Fibroblast of the conjunctiva (primary cell): ENCODE measurements around the gene INS.

Experiments used
- DNase-seq: peaks from one replicate; pipeline ENCODE4 v3.0.0-alpha.2; 2010; ENCODE audit warnings: low read depth

INS gene

GRCh38 chr11:2164861-2165555, 4.0 kb upstream of the INS start:
- no peak for DNase-seq

- no peak for DNase-seq
Measured at GRCh38 chr11:2164081-2164480, 3.1 kb upstream of the INS start.

- no peak for DNase-seq
Measured at GRCh38 chr11:2163428-2163978, 2.5 kb upstream of the INS start.

GRCh38 chr11:2159536-2160413, 1.2 kb downstream of the INS start:
- no peak for DNase-seq

- no peak for DNase-seq
Measured at GRCh38 chr11:2158966-2159365, 2.0 kb downstream of the INS start.

- no peak for DNase-seq
Measured at GRCh38 chr11:2158296-2158737, 2.7 kb downstream of the INS start.

- no peak for DNase-seq
Measured at GRCh38 chr11:2157294-2158040, 3.5 kb downstream of the INS start.

GRCh38 chr11:2156416-2157182, 4.4 kb downstream of the INS start:
- peak; percentile 29 for DNase-seq

- no peak for DNase-seq
Measured at GRCh38 chr11:2155511-2155910, 5.5 kb downstream of the INS start.

GRCh38 chr11:2154889-2155288, 6.1 kb downstream of the INS start:
- no peak for DNase-seq

GRCh38 chr11:2154195-2154585, 6.8 kb downstream of the INS start:
- DNase-seq, result no peak

GRCh38 chr11:2153581-2154194, 7.3 kb downstream of the INS start:
- no peak for DNase-seq

GRCh38 chr11:2151500-2152257, 9.3 kb downstream of the INS start:
- peak; percentile 63 for DNase-seq

- peak; percentile 60 for DNase-seq
Measured at GRCh38 chr11:2149864-2150847, 10.9 kb downstream of the INS start.

- DNase-seq, result no peak
Measured at GRCh38 chr11:2149460-2149859, 11.5 kb downstream of the INS start.

- no peak for DNase-seq
Measured at GRCh38 chr11:2148595-2148994, 12.4 kb downstream of the INS start.

GRCh38 chr11:2147391-2147790, 13.6 kb downstream of the INS start:
- no peak for DNase-seq

- DNase-seq, result no peak
Measured at GRCh38 chr11:2146051-2146450, 15.0 kb downstream of the INS start.
